ENCODE measurements around the gene DNAJB7. TPM values are rescaled to one million over a fixed set of nuclear protein-coding genes. Genes with fewer than 3 reads are reported as not detected.

The DNAJB7 gene
- total RNA-seq (2014; rRNA removed; shearing (Covaris generic)) (not detected in 2 replicates), polyA plus RNA-seq (2016; fragmentation: Nextera tagmentation; extraction: Ambion mirVana) (0.40 and 0.63 TPM in 2 replicates)
- long read RNA-seq, partial matches to known transcripts = 0 of 2 reads
- long read RNA-seq, other reads (novel, unspliced or antisense) = 0 of 2 reads

- no peaks in the 10 kb centered on the region for H3K36me3 ChIP-seq (ENCODE audit: insufficient read depth)
- no peak within 1 kb of the TSS for H2AFZ ChIP-seq
- H3K9me2 ChIP-seq (ENCODE audit: insufficient read depth) = no peaks in the 10 kb centered on the region
- H3F3A ChIP-seq (replicated peaks; ENCODE audit: low read depth) = no peaks in the 10 kb centered on the region; the same call in 1 of the 2 replicates
- H3K27me3 ChIP-seq (ENCODE audit: insufficient read depth) = no peaks in the 10 kb centered on the region
- DNase-seq (ENCODE audit: low spot score) (no peak), ATAC-seq (no peak)
- H3K4me1 ChIP-seq (ENCODE audit: insufficient read depth) = peaks cover 10% of the 10 kb centered on the region
- TF ChIP-seq EZH2phosphoT487 (IDR thresholded peaks at IDR 0.05; ENCODE audit: unreplicated experiment) (no peak), CTCF (conservative IDR thresholded peaks at IDR 0.05; ENCODE audit: low read depth in 2 of 2) (no peak), STAT1 (IDR thresholded peaks at IDR 0.05; ENCODE audit: unreplicated experiment) (no peak), NANOG (IDR thresholded peaks at IDR 0.05; ENCODE audit: borderline replicate concordance) (no peak), CREB1 (CRISPR knock-in tag; IDR thresholded peaks at IDR 0.05; ENCODE audit: low read depth) (no peak), ZNF462 (CRISPR knock-in tag; IDR thresholded peaks at IDR 0.05) (no peak)
- H3K36me3 Mint-ChIP-seq (ENCODE audit: low read depth) = peaks cover 16% of the 10 kb centered on the region
- H3K4me1 Mint-ChIP-seq = peaks cover 17% of the 10 kb centered on the region
- H3K27ac Mint-ChIP-seq = peak within 1 kb of the TSS; percentile 83; the same call in 1 of the 2 replicates
- H3K4me3 ChIP-seq = no peak within 1 kb of the TSS
- H3K27ac ChIP-seq (ENCODE audit: low read depth) = peak within 1 kb of the TSS; percentile 57; the same call in 1 of the 2 replicates
- H3K27me3 Mint-ChIP-seq (ENCODE audit: insufficient read depth, low read depth, poor library complexity) = peaks cover 3% of the 10 kb centered on the region
- H4K20me1 ChIP-seq (replicated peaks; ENCODE audit: insufficient read depth) = no peaks in the 10 kb centered on the region; the same call in none of the 2 replicates
- H3K4me2 ChIP-seq = no peak within 1 kb of the TSS
- H3K4me3 Mint-ChIP-seq = no peak within 1 kb of the TSS
- H3K9me3 Mint-ChIP-seq = no peaks in the 10 kb centered on the region
- H3K79me2 ChIP-seq (replicated peaks; ENCODE audit: insufficient read depth) = peaks cover 83% of the 10 kb centered on the region
Measured at GRCh38 chr22:40862013-40862412, at the start of gene DNAJB7. DNAJB7 (minus strand) TSS chr22:40862113; CDS start chr22:40861994, 119 bp downstream.
